HS-5 (cell line): Measurements from ENCODE around the gene TTC4.

Source experiments
- DNase-seq: peaks from one replicate; pipeline ENCODE4 v3.0.0-alpha.2; 2012; ENCODE audit warnings: low read depth

Gene TTC4

DNA sequence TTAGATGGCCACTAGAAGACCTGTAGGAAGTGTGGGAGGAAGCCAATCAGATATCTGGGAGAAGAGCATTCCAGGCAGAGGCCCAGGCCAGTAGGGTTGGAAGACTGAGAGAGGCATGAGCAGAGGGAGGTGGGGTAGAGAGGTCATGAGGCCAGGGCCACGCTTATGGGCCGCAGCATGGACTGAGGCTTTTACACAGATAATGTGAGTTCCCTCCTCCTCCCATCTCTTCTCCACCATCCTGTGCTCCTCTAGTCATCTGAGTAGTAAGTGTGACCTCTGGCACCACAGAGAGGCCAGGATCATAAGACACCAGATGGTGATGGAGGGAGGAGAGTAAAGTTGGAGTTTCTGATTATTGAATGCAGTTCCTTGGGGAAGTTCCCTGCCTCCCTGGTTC is 68.4 kb downstream of the TTC4 start:
- no peak for DNase-seq

DNA sequence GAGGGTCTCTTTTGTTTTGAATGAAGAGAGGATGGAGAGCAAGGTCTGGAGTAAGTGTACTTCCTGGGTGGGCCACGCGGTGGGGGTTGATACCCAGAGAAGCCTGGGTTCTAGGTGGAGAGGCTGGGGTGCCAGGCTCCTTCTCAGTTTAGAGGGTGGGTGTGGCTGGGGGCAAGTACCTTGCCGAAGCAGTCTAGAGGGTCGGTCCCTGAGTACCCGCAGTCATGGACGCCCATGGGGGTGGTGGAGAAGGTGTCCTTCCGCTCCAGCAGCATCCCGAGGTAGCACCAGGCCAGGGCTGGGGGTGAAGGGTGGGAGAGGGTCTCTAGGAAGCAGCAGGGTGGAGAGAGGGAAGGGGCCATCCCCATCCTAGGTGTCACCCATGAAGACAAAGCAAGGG is 71.1 kb downstream of the TTC4 start:
- DNase-seq, result no peak

DNA sequence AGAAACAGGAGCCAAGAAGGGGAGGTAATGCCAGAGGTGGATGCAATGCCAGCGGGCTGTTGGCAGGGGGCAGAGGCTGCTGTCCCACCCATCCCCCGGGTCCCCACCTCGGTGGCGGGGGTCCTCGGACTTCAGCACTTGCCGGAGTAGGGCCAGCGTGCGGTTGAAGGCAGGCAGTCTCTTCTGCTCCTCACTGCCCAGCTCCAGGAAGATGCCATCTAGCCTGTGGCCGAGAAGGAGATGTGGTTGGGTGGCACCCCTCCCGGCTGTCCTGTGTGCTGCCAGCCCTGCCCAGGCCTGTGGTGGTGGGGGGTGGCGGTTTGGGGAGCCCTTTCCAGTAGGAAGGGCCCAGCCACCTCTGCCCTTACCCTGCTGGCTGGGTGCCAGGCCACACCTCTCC is 71.9 kb downstream of the TTC4 start:
- DNase-seq, result no peak

DNA sequence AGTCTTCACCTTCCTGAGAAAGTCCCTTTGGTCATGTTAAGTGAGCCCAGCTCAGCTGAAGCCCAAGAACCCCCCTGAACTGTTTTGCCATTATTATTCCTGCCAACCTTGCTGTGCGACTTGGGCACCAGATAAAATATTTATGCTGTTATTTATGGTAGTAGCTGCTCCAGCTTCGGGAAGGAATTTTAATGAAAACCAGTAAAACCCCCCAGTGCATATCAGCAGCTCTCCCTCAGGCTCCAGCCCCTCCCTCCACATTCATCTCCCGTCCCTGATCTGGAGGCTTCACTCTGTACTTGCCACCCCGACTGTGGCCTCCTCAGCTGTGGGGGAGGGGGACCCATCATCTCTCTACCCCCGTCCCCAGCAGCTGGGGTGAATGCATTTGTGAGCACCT is 72.8 kb downstream of the TTC4 start:
- DNase-seq, result no peak

GRCh38 chr1:54791880-54792522 is 76.3 kb downstream of the TTC4 start:
- DNase-seq, result no peak
